ENCODE measurements around the gene IRX6. TPM values are rescaled to one million over a fixed set of nuclear protein-coding genes. Genes with fewer than 3 reads are reported as not detected.

The IRX6 gene
- total RNA-seq, 2 donors from 2014 or later: not detected

DNA sequence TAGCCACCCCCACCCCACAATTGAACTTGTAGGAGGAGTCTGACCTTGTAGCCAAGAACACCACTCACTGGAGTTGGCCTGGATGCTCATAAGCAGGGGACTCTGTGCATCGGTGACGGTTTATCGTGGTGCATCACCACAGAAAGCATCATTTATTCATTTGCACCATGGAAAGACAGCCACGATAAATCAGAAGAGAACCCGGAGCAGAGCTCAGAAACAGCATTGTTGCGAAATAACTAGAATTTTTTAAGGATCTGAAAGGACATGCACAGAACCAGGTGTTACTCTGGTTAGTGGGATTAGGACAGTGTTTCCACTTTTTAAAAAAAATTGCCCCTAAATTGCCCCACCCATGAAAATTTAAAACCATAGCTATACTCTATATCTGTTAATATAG is 44.4 kb upstream of the IRX6 start:
- Histone ChIP-seq H3K4me3 (no peak overlapping the region), H3K4me1 (ENCODE audit: control insufficient read depth in 1 of 2, low read depth in 2 of 2) (no peaks in the 10 kb centered on the region), H3K36me3 (no peaks in the 10 kb centered on the region), H3K27me3 (replicated peaks; ENCODE audit: insufficient read depth) (no peaks in the 10 kb centered on the region), H3K9me3 (no peaks in the 10 kb centered on the region), H3K27ac (no peak overlapping the region)
- TF ChIP-seq, protein P1, sequence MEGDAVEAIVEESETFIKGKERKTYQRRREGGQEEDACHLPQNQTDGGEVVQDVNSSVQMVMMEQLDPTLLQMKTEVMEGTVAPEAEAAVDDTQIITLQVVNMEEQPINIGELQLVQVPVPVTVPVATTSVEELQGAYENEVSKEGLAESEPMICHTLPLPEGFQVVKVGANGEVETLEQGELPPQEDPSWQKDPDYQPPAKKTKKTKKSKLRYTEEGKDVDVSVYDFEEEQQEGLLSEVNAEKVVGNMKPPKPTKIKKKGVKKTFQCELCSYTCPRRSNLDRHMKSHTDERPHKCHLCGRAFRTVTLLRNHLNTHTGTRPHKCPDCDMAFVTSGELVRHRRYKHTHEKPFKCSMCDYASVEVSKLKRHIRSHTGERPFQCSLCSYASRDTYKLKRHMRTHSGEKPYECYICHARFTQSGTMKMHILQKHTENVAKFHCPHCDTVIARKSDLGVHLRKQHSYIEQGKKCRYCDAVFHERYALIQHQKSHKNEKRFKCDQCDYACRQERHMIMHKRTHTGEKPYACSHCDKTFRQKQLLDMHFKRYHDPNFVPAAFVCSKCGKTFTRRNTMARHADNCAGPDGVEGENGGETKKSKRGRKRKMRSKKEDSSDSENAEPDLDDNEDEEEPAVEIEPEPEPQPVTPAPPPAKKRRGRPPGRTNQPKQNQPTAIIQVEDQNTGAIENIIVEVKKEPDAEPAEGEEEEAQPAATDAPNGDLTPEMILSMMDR (IDR thresholded peaks at IDR 0.05): no peak
- ATAC-seq (ENCODE audit: insufficient number of reproducible peaks, low FRiP score, low read depth) (no peak), DNase-seq (ENCODE audit: low spot score) (no peak)

DNA sequence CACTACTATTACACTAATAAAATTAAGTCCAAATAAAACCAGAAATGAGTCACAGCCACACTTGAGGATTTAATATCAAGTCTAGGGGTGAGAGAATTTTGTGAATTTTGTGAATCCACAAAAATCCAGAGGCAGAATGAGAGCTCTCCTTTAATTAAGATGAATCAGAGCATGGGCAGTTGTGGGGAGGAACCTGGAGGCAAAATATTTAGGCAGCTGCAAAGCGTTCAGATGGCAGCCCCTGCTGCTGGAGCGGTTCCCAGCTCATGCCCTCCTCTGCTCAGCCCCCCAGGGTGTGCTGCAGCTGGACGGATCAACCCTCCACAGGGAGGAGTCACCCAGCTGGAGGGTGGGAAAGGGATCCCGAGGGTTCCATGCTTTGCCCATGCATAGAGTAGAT is 43.4 kb upstream of the IRX6 start:
- H3K4me3 ChIP-seq: no peak overlapping the region
- no peak overlapping the region for H3K27ac ChIP-seq
- no peaks in the 10 kb centered on the region for H3K36me3 ChIP-seq
- TF ChIP-seq, protein P1 (IDR thresholded peaks at IDR 0.05): no peak
- H3K27me3 ChIP-seq (replicated peaks; ENCODE audit: insufficient read depth): no peaks in the 10 kb centered on the region
- H3K9me3 ChIP-seq: no peaks in the 10 kb centered on the region
- no peak for ATAC-seq (ENCODE audit: insufficient number of reproducible peaks, low FRiP score, low read depth)
- no peak for DNase-seq (ENCODE audit: low spot score)
- no peaks in the 10 kb centered on the region for H3K4me1 ChIP-seq (ENCODE audit: control insufficient read depth in 1 of 2, low read depth in 2 of 2)

DNA sequence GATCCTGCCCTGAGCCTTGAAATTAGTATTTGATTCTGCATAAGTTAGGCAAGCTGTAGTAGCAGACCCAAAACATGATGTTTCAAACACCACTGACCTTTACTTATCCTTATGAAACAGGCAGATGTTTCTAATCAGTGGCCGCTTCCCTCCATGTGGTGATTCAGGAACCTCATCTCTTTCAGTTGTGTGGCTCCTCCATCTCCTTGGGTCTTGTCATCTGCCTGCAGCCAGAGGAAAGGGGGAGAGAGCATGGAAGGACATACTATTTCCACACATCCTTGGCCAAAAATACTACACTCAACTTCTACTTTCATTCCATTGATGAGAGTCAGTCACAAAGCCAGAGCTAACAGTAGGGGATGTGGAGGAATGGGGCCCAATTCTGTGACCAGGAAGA is 41.6 kb upstream of the IRX6 start:
- Histone ChIP-seq H3K4me1 (ENCODE audit: control insufficient read depth in 1 of 2, low read depth in 2 of 2) (no peaks in the 10 kb centered on the region), H3K36me3 (no peaks in the 10 kb centered on the region), H3K27me3 (replicated peaks; ENCODE audit: insufficient read depth) (no peaks in the 10 kb centered on the region), H3K9me3 (no peaks in the 10 kb centered on the region), H3K4me3 (no peak overlapping the region), H3K27ac (no peak overlapping the region)
- TF ChIP-seq, protein P1 (IDR thresholded peaks at IDR 0.05): no peak
- DNase-seq (ENCODE audit: low spot score) (no peak), ATAC-seq (ENCODE audit: insufficient number of reproducible peaks, low FRiP score, low read depth) (no peak)

DNA sequence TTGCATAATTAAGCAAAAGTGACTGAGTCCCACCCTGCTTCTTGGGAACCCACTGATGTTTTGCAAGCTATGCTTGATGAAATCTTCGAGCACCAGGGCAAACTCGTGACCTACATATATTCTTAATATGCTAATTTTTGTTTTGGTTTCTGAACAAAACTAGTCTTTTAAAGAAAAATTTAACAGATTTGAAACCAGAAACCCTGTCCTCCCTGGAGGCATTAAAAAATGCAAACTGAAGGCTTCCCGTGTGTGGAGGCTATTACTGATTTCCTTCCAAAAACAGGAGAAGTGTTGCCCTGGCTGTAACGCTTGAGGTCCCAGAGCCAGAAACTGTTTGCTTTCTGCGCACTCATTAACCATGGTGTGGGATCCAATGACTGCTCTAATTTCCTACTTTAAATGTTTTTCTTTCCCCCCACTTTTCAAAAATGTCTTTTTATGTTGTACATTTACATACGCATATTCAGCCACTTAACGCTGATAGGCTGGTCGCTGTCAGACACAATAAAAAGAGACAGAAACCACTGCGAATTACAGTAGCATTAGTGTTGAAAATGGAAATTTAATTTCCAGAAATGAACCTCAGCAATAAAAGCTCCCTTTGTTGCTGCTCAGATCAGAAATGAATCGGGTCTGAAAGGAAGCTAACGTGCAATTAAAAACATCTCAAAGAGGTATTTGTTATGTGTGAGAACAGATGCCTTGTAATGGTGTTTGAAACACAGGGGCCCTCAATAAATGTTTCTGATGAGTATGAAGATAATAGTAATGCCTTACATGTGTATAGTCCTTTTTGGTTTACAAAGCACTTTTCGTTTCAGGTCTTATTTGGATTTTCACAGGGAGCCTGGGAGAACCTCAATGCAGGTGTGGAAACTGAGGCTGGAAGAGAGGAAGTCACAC is 39.9 kb upstream of the IRX6 start:
- Histone ChIP-seq H3K4me1 (ENCODE audit: control insufficient read depth in 1 of 2, low read depth in 2 of 2) (no peaks in the 10 kb centered on the region), H3K9me3 (peaks cover 7% of the 10 kb centered on the region), H3K27me3 (replicated peaks; ENCODE audit: insufficient read depth) (no peaks in the 10 kb centered on the region), H3K27ac (no peak overlapping the region), H3K4me3 (no peak overlapping the region), H3K36me3 (no peaks in the 10 kb centered on the region)
- no peak for DNase-seq (ENCODE audit: low spot score)
- TF ChIP-seq, protein P1 (IDR thresholded peaks at IDR 0.05): no peak
- no peak for ATAC-seq (ENCODE audit: insufficient number of reproducible peaks, low FRiP score, low read depth)

DNA sequence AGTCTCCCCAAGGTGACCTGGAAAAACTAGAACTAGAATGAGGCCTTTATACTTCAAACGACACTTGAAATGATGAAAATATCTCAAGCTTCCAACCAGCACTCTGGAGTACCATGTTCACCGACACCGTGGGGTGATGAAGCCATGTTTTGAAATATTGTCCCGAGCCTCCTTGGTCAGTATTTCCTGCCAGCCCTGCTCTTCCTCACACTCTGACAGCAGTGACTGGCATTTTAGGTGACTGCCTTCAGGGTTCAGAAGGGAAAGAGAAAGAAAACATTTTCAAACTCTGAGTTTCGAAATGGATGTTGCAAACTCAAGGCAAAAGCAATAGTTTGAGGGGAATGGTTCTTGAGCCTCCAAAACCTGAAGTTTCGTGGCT is 39.3 kb upstream of the IRX6 start:
- no peak overlapping the region for H3K4me3 ChIP-seq
- ATAC-seq (ENCODE audit: insufficient number of reproducible peaks, low FRiP score, low read depth): no peak

More for the DNA sequence above, 39.3 kb upstream of the IRX6 start:
- H3K4me1 ChIP-seq (ENCODE audit: control insufficient read depth in 1 of 2, low read depth in 2 of 2): no peaks in the 10 kb centered on the region
- no peaks in the 10 kb centered on the region for H3K27me3 ChIP-seq (replicated peaks; ENCODE audit: insufficient read depth)
- no peaks in the 10 kb centered on the region for H3K36me3 ChIP-seq
- no peak overlapping the region for H3K27ac ChIP-seq
- TF ChIP-seq, protein P1 (IDR thresholded peaks at IDR 0.05): no peak
- no peak for DNase-seq (ENCODE audit: low spot score)
- peaks cover 7% of the 10 kb centered on the region for H3K9me3 ChIP-seq
